Cardiac muscle cell (in vitro differentiated cells and primary cell): Measurements from ENCODE around the gene TMEM115. TPM values are rescaled to one million over a fixed set of nuclear protein-coding genes. Genes with fewer than 3 reads are reported as not detected.

ENCODE experiments used
- DNase-seq, 2 donors: peaks; one replicate each; pipeline versions ENCODE4 v3.0.0 to v3.0.0-alpha.2; 2010 to 2017; ENCODE audit warnings: low read depth in 1 of 2, low spot score in 1 of 2
- H3K27ac ChIP-seq: fragments of 200-600 bp; sonication (generic); 2 replicates; pipeline ENCODE4 v1.5.1; 2016
- H3K27me3 ChIP-seq: fragments of 200-600 bp; sonication (generic); 2 replicates; pipeline ENCODE4 v1.6.0; 2016; ENCODE audit warnings: control low read depth
- H3K36me3 ChIP-seq: fragments of 200-600 bp; sonication (generic); 2 replicates; pipeline ENCODE4 v1.5.1; 2016; ENCODE audit warnings: control low read depth
- H3K4me1 ChIP-seq: fragments of 200-600 bp; sonication (generic); 2 replicates; pipeline ENCODE4 v1.8.1; 2017; ENCODE audit warnings: low read depth, mild to moderate bottlenecking, mixed run types
- H3K4me3 ChIP-seq: fragments of 200-600 bp; sonication (generic); 2 replicates; pipeline ENCODE4 v1.5.1; 2016; ENCODE audit warnings: mild to moderate bottlenecking
- H3K9me3 ChIP-seq: fragments of 200-600 bp; sonication (generic); 2 replicates; pipeline ENCODE4 v1.5.1; 2017; ENCODE audit warnings: low read depth, mild to moderate bottlenecking, control low read depth
- CTCF ChIP-seq: IDR thresholded peaks from 2 replicates; pipeline ENCODE4 v1.5.1; 2012; ENCODE audit warnings: low read depth, mild to moderate bottlenecking, low read length
- polyA plus RNA-seq: library from polyadenylated mRNA; unstranded; fragments of >200 nt; fragmentation: Nextera tagmentation; extraction: Ambion mirVana; gene quantifications from 2 replicates; pipeline ENCODE4 v1.2.1, GENCODE V29; 2016
- total RNA-seq: library from RNA; depleted of rRNA; stranded (reverse); fragments of >200 nt; gene quantifications from 2 replicates; pipeline ENCODE4 v1.2.3, GENCODE V29; 2016

Gene TMEM115
- total and polyA plus RNA-seq, 2 experiments from 2014 or later, result 57.9 to 67.0 TPM

- Histone ChIP-seq H3K36me3 (peaks cover 10% of the 10 kb centered on the region), H3K4me3 (peak within 1 kb of the TSS; percentile 89), H3K27ac (peak within 1 kb of the TSS; percentile 75), H3K27me3 (no peaks in the 10 kb centered on the region), H3K9me3 (no peaks in the 10 kb centered on the region), H3K4me1 (peaks cover 8% of the 10 kb centered on the region)
- TF ChIP-seq CTCF, result no peak
- peak; percentile 92 to 97 for DNase-seq
Measured at GRCh38 chr3:50350527-50351322, 8.6 kb downstream of the TMEM115 start, which contains the start of the genes CYB561D2 and NPRL2. Gene CYB561D2, plus strand, starts transcription at chr3:50350862. Its CDS starts 572 bp downstream, at chr3:50351434. Gene NPRL2, minus strand, starts transcription at chr3:50350775. Its CDS starts 123 bp downstream, at chr3:50350652.

- H3K27ac ChIP-seq, result peak overlapping the region; percentile 75
- no peak for TF ChIP-seq CTCF
- peak overlapping the region; percentile 89 for H3K4me3 ChIP-seq
- H3K27me3 ChIP-seq, result peaks cover 4% of the 10 kb centered on the region
- peaks cover 9% of the 10 kb centered on the region for H3K36me3 ChIP-seq
- DNase-seq, result no peak
- peaks cover 11% of the 10 kb centered on the region for H3K4me1 ChIP-seq
- no peaks in the 10 kb centered on the region for H3K9me3 ChIP-seq
Measured at GRCh38 chr3:50350213-50350526, 9.2 kb downstream of the TMEM115 start.

- no peaks in the 10 kb centered on the region for H3K9me3 ChIP-seq
- H3K4me1 ChIP-seq, result peaks cover 11% of the 10 kb centered on the region
- peaks cover 30% of the 10 kb centered on the region for H3K27me3 ChIP-seq
- no peak overlapping the region for H3K27ac ChIP-seq
- H3K36me3 ChIP-seq, result no peaks in the 10 kb centered on the region
- no peak overlapping the region for H3K4me3 ChIP-seq
- peak; percentile 64 for TF ChIP-seq CTCF
- peak; percentile 77 to 78 for DNase-seq
Measured at GRCh38 chr3:50347187-50347813, 12.0 kb downstream of the TMEM115 start.

GRCh38 chr3:50345586-50346234 lies 13.6 kb downstream of the TMEM115 start, which contains the start of gene ZMYND10:
Gene ZMYND10, minus strand, starts transcription at chr3:50345732. Its CDS starts 153 bp downstream, at chr3:50345579.
- peaks cover 8% of the 10 kb centered on the region for H3K4me1 ChIP-seq
- DNase-seq, result peak; percentile 63 to 68
- H3K4me3 ChIP-seq, result peak within 1 kb of the TSS; percentile 42
- no peaks in the 10 kb centered on the region for H3K9me3 ChIP-seq
- H3K27me3 ChIP-seq, result peaks cover 46% of the 10 kb centered on the region
- no peak for TF ChIP-seq CTCF
- no peaks in the 10 kb centered on the region for H3K36me3 ChIP-seq
- H3K27ac ChIP-seq, result no peak within 1 kb of the TSS

GRCh38 chr3:50345008-50345407 lies 14.3 kb downstream of the TMEM115 start:
- no peaks in the 10 kb centered on the region for H3K9me3 ChIP-seq
- DNase-seq, result no peak
- H3K36me3 ChIP-seq, result no peaks in the 10 kb centered on the region
- H3K4me1 ChIP-seq, result peaks cover 4% of the 10 kb centered on the region
- H3K27ac ChIP-seq, result no peak overlapping the region
- no peak for TF ChIP-seq CTCF
- H3K4me3 ChIP-seq, result peak overlapping the region; percentile 42
- H3K27me3 ChIP-seq, result peaks cover 53% of the 10 kb centered on the region
